GM20431 (cell line): ENCODE measurements around the gene OR3A1.
"Not testable (repeated sequence)": the region's sequence is repeated elsewhere in the genome, so short reads cannot be mapped to it uniquely, and the experiment has no call there.

ENCODE experiments used
- in situ Hi-C: fragments of 300-500 bp; cut with MseI, MboI; formaldehyde crosslinking; loops from one replicate; pipeline ENCODE4 v1.15.0; 2020; ENCODE audit warnings: low sequenced_read_pairs; ENCODE audit not compliant: unreplicated experiment

OR3A1 gene

GRCh38 chr17:3298260-3298659 is at the start of gene OR3A1:
OR3A1 (minus strand) TSS chr17:3298360; CDS start chr17:3292582, 5,778 bp downstream.
- in situ Hi-C loops = no loop called here

GRCh38 chr17:3342782-3343181 is 44.6 kb upstream of the OR3A1 start:
- in situ Hi-C loops = not testable (repeated sequence)

GRCh38 chr17:3335876-3336275 is 37.7 kb upstream of the OR3A1 start:
- in situ Hi-C loops = no loop called here

GRCh38 chr17:3318336-3318735 is 20.2 kb upstream of the OR3A1 start:
- in situ Hi-C loops = no loop called here

GRCh38 chr17:3316836-3317235 is 18.7 kb upstream of the OR3A1 start:
- in situ Hi-C loops = no loop called here

- in situ Hi-C loops = no loop called here
These were observed 10.4 kb upstream of the OR3A1 start for GRCh38 chr17:3308603-3309002.

GRCh38 chr17:3295632-3296031 is 2.5 kb downstream of the OR3A1 start:
- in situ Hi-C loops = no loop called here

DNA sequence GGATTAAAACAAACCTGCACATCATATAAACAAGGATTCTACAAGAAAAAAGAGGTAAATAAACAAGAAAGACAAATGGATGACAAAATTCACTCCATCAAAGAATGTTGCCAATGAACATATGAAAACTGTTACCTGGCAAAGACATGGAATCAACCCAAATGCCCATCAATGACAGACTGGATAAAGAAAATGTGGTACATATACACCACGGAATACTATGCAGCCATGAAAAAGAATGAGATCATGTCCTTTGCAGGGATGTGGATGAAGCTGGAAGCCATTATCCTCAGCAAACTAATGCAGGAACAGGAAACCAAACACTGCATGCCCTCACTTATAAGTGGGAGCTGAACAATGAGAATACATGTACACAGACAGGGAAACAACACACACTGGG is 4.6 kb downstream of the OR3A1 start:
- in situ Hi-C loops = not testable (repeated sequence)

- in situ Hi-C loops = no loop called here
These were observed 15.3 kb downstream of the OR3A1 start for GRCh38 chr17:3282901-3283300.

GRCh38 chr17:3276126-3276525 is 22.0 kb downstream of the OR3A1 start:
- in situ Hi-C loops = no loop called here

GRCh38 chr17:3271072-3271848 is 26.9 kb downstream of the OR3A1 start:
- in situ Hi-C loops = no loop called here

DNA sequence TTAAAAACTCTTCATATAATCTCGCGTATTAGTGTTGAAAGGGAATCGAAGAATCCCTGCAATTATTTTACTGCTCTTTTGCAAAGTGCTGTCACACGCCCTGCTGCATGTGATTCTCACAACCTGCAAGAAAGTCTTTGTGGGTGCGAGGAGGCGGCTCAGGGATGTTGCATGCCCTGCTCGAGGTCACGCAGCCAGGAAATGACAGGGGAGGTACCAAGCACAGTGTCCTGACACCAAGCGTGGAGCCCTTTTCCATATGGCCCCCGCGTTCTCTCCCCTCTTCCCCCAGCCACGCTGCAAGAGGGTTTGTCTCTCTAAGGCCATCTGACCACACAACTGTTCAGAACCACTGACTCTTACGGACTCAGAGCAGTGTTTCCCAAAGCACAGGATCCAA is 37.6 kb downstream of the OR3A1 start:
- in situ Hi-C loops = no loop called here

DNA sequence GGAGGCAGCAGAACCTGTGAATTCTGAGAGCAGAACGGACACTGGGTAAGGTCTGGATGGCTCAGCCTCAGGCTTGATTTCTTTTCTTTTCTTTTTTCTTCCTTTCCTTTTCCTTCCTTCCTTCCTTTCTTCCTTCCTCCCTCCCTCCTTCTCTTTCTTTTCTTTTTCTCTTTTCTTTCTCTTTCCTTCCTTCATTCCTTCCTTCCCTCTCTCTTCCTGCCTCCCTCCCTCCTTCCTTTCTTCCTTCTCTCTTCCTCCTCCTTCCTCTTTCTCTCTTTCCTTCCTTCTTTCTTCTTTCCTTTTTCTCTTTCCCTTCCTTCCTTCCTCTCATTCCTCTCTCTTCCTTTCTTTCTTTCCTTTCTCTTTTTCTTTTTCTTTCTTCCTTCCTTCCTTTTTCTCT is 38.0 kb downstream of the OR3A1 start:
- in situ Hi-C loops = no loop called here

GRCh38 chr17:3256575-3256974 is 41.6 kb downstream of the OR3A1 start:
- in situ Hi-C loops = no loop called here

- in situ Hi-C loops = not testable (repeated sequence)
These were observed 49.1 kb downstream of the OR3A1 start for GRCh38 chr17:3249013-3249412.

- in situ Hi-C loops = not testable (repeated sequence)
These were observed 53.3 kb downstream of the OR3A1 start for GRCh38 chr17:3244841-3245240.

- in situ Hi-C loops = not testable (repeated sequence)
These were observed 57.1 kb downstream of the OR3A1 start for GRCh38 chr17:3241044-3241443.
